Stimulated activated CD8-positive, alpha-beta memory T cell treated with anti-CD3 and anti-CD28 coated beads, Interleukin-12 subunit alpha, Interleukin-12 subunit beta, amount 100 ng/mL, for 1 hour (primary cell): Measurements from ENCODE around the gene IER5.

Experiments used
- DNase-seq: peaks from one replicate; pipeline ENCODE4 v3.0.0-alpha.2; 2020; ENCODE audit warnings: low read depth

Gene IER5

GRCh38 chr1:181077576-181078242, 10.8 kb upstream of the IER5 start:
- DNase-seq = no peak

GRCh38 chr1:181079382-181079781, 9.1 kb upstream of the IER5 start:
- DNase-seq = no peak

GRCh38 chr1:181079920-181080319, 8.6 kb upstream of the IER5 start:
- no peak for DNase-seq

GRCh38 chr1:181080556-181080955, 7.9 kb upstream of the IER5 start:
- no peak for DNase-seq

GRCh38 chr1:181081395-181081794, 7.1 kb upstream of the IER5 start:
- no peak for DNase-seq

GRCh38 chr1:181083842-181084605, 4.5 kb upstream of the IER5 start:
- DNase-seq = peak; percentile 40

- no peak for DNase-seq
Measured at GRCh38 chr1:181084606-181084969, 3.9 kb upstream of the IER5 start.

- DNase-seq = no peak
Measured at GRCh38 chr1:181086091-181086490, 2.4 kb upstream of the IER5 start.

- no peak for DNase-seq
Measured at GRCh38 chr1:181086926-181087325, 1.6 kb upstream of the IER5 start.

GRCh38 chr1:181087400-181087901, 1.0 kb upstream of the IER5 start:
- no peak for DNase-seq

- DNase-seq = no peak
Measured at GRCh38 chr1:181089017-181089675, 646 bp downstream of the IER5 start.

GRCh38 chr1:181089676-181090544, 1.4 kb downstream of the IER5 start:
- peak; percentile 75 for DNase-seq

GRCh38 chr1:181090641-181091126, 2.2 kb downstream of the IER5 start:
- DNase-seq = no peak

- DNase-seq = no peak
Measured at GRCh38 chr1:181091309-181092040, 3.0 kb downstream of the IER5 start.

GRCh38 chr1:181092056-181092455, 3.6 kb downstream of the IER5 start:
- no peak for DNase-seq

- DNase-seq = no peak
Measured at GRCh38 chr1:181092883-181093458, 4.5 kb downstream of the IER5 start.

- DNase-seq = no peak
Measured at GRCh38 chr1:181094416-181095212, 6.1 kb downstream of the IER5 start.

- no peak for DNase-seq
Measured at GRCh38 chr1:181095260-181095659, 6.8 kb downstream of the IER5 start.

- no peak for DNase-seq
Measured at GRCh38 chr1:181095763-181096184, 7.3 kb downstream of the IER5 start.

- no peak for DNase-seq
Measured at GRCh38 chr1:181097242-181097641, 8.7 kb downstream of the IER5 start.
